B cell (primary cell): ENCODE measurements around the gene GRID1. TPM values are rescaled to one million over a fixed set of nuclear protein-coding genes. Genes with fewer than 3 reads are reported as not detected.

ENCODE experiments used
- ATAC-seq: fragments of 200-7000 bp; cut with Tn5 transposase; one replicate; pipeline ENCODE4 v1.10.0; 2021; ENCODE audit warnings: low read depth, mild to moderate bottlenecking, moderate number of reproducible peaks, moderate library complexity
- CTCF ChIA-PET: fragments of 350-600 bp; sonication (Branson Sonifier 250); formaldehyde crosslinking; loops from one replicate; lab custom pipeline; 2021; ENCODE audit warnings: antibody characterized with exemption, inconsistent platforms; lab: Charles Lee
- POLR2A ChIA-PET: fragments of 350-600 bp; sonication (Branson Sonifier 250); formaldehyde crosslinking; loops from one replicate; lab custom pipeline; 2021; ENCODE audit warnings: antibody characterized with exemption; lab: Charles Lee
- DNase-seq: peaks from one replicate; pipeline ENCODE4 v3.0.0; 2013
- H2AFZ ChIP-seq: 2 replicates; pipeline ENCODE4 v1.6.1; 2012; ENCODE audit warnings: mild to moderate bottlenecking, low read depth, low read length; ENCODE audit not compliant: insufficient read depth, poor library complexity, severe bottlenecking
- H3K27ac ChIP-seq, 2 donors: 1 replicate in 1 of 2; 2 replicates in 1 of 2; pipeline ENCODE4 v1.5.1; 2012 to 2013; ENCODE audit warnings: low read length in 2 of 2, mild to moderate bottlenecking in 2 of 2, moderate library complexity in 1 of 2
- H3K27me3 ChIP-seq, 4 experiments: fragments of 200-600 bp in 1 of 4; sonication (generic) in 1 of 4; replicated peaks in 1 of 4; 1 replicate in 2 of 4; 2 replicates in 2 of 4; pipeline versions ENCODE4 v1.6.1 to v1.7.0; 2013 to 2016; ENCODE audit warnings: low read length in 3 of 4, mild to moderate bottlenecking in 2 of 4, mixed read lengths in 1 of 4, moderate library complexity in 1 of 4; ENCODE audit not compliant: insufficient read depth in 4 of 4, control insufficient read depth in 3 of 4; ENCODE audit errors: control extremely low read depth in 1 of 4
- H3K36me3 ChIP-seq, 2 experiments: replicated peaks in 1 of 2; 1 replicate in 1 of 2; 2 replicates in 1 of 2; pipeline versions ENCODE4 v1.6.1 to v1.7.1; 2013; ENCODE audit warnings: low read length in 1 of 2; ENCODE audit not compliant: insufficient read depth in 2 of 2, control insufficient read depth in 1 of 2; ENCODE audit errors: control extremely low read depth in 1 of 2, extremely low read depth in 1 of 2
- H3K4me1 ChIP-seq, 2 donors: fragments of 200-600 bp in 1 of 2; sonication (generic) in 1 of 2; 1 replicate in 1 of 2; 2 replicates in 1 of 2; pipeline versions ENCODE4 v1.5.1 to v1.6.1; 2013 to 2017; ENCODE audit warnings: low read length in 2 of 2; ENCODE audit not compliant: control insufficient read depth in 2 of 2, insufficient read depth in 2 of 2
- H3K4me2 ChIP-seq: replicated peaks from 2 replicates; pipeline ENCODE3; 2012; ENCODE audit warnings: mild to moderate bottlenecking, low read depth, low read length; ENCODE audit not compliant: poor library complexity, severe bottlenecking
- H3K4me3 ChIP-seq, 5 experiments: fragments of 200-600 bp in 1 of 5; sonication (generic) in 1 of 5; 1 replicate in 3 of 5; 2 replicates in 2 of 5; pipeline versions ENCODE4 v1.5.1 to v1.7.0; 2011 to 2016; ENCODE audit warnings: low read length in 4 of 5, mild to moderate bottlenecking in 4 of 5, low read depth in 2 of 5, control low read depth in 1 of 5, moderate library complexity in 1 of 5; ENCODE audit not compliant: insufficient read depth in 1 of 5; ENCODE audit errors: control extremely low read depth in 1 of 5, extremely low read depth in 1 of 5
- H3K79me2 ChIP-seq: fragments of 200-600 bp; sonication (generic); one replicate; pipeline ENCODE4 v1.6.0; 2016; ENCODE audit warnings: low read length; ENCODE audit not compliant: control insufficient read depth, insufficient read depth
- H3K9ac ChIP-seq: fragments of 200-600 bp; sonication (generic); 2 replicates; pipeline ENCODE4 v1.6.1; 2017; ENCODE audit warnings: mild to moderate bottlenecking, low read length, moderate library complexity
- H3K9me3 ChIP-seq, 3 donors: one replicate each; pipeline versions ENCODE4 v1.6.1 to v1.7.1; 2013; ENCODE audit warnings: low read length in 2 of 3; ENCODE audit not compliant: control insufficient read depth in 2 of 3, insufficient read depth in 1 of 3; ENCODE audit errors: control extremely low read depth in 1 of 3
- H4K20me1 ChIP-seq: 2 replicates; pipeline ENCODE4 v1.6.0; 2012; ENCODE audit warnings: mild to moderate bottlenecking, low read length; ENCODE audit not compliant: insufficient read depth, control insufficient read depth, poor library complexity, severe bottlenecking
- H3K27ac Mint-ChIP-seq: one replicate; pipeline ENCODE4 v1.8.0; 2021; ENCODE audit warnings: mixed read lengths
- H3K27me3 Mint-ChIP-seq: one replicate; pipeline ENCODE4 v1.8.0; 2021; ENCODE audit warnings: mixed read lengths
- H3K4me1 Mint-ChIP-seq: one replicate; pipeline ENCODE4 v1.8.0; 2021; ENCODE audit warnings: mixed read lengths
- H3K4me3 Mint-ChIP-seq: one replicate; pipeline ENCODE4 v1.8.0; 2021; ENCODE audit warnings: mixed read lengths
- H3K9me3 Mint-ChIP-seq: one replicate; pipeline ENCODE4 v1.8.0; 2022; ENCODE audit warnings: mixed read lengths; ENCODE audit not compliant: insufficient read depth
- CTCF ChIP-seq: fragments of 200-600 bp; IDR thresholded peaks from one replicate; pipeline ENCODE4 v1.8.0; 2022; ENCODE audit warnings: antibody characterized with exemption, mild to moderate bottlenecking
- EZH2 ChIP-seq: IDR thresholded peaks from 2 replicates; pipeline ENCODE4 v1.6.1; 2012; ENCODE audit warnings: borderline replicate concordance, low read depth, mild to moderate bottlenecking, moderate library complexity, low read length; ENCODE audit not compliant: insufficient read depth, poor library complexity, severe bottlenecking
- WGBS: methylation state at CpG from one replicate; pipeline ENCODE4 v1.1.5; 2013; ENCODE audit warnings: missing lambda C conversion rate; ENCODE audit not compliant: insufficient coverage; 5-methylcytosine and 5-hydroxymethylcytosine counted together
- intact Hi-C: fragments of 100-400 bp; cut with micrococcal nuclease; formaldehyde crosslinking; loops from one replicate; pipeline ENCODE4 v1.10.0; 2022
- polyA plus RNA-seq: library from polyadenylated mRNA; depleted of rRNA; stranded (reverse); fragments of >200 nt; gene quantifications from 2 replicates; pipeline ENCODE4 v1.2.3, GENCODE V29; 2012
- total RNA-seq, 2 donors: library from RNA; stranded (reverse); fragments of 120-200 nt in 1 of 2; gene quantifications; 1 replicate in 1 of 2; 2 replicates in 1 of 2; pipeline versions ENCODE4 v1.2.3 to v1.2.4, GENCODE V29; 2013 to 2022

The GRID1 gene
- total and polyA plus RNA-seq, 2 donors (not counting 1 experiment from before 2014, with no cell fraction given) = not detected

GRCh38 chr10:85679710-85680109, 686.9 kb downstream of the GRID1 start:
- Mint-ChIP-seq H3K9me3 (no peaks in the 10 kb centered on the region), H3K27ac (no peak overlapping the region), H3K4me1 (no peaks in the 10 kb centered on the region), H3K27me3 (no peaks in the 10 kb centered on the region), H3K4me3 (no peak overlapping the region)
- TF ChIP-seq CTCF = no peak
- TF ChIP-seq EZH2 = no peak
- Histone ChIP-seq H4K20me1 (no peaks in the 10 kb centered on the region), H3K9me3 (peaks cover 0 to 5% (median 0%) of the 10 kb centered on the region in 3 donors), H3K9ac (no peak overlapping the region), H3K4me3 (no peak overlapping the region), H3K27me3 (no peaks in the 10 kb centered on the region), H3K4me1 (no peaks in the 10 kb centered on the region), H3K36me3 (no peaks in the 10 kb centered on the region), H3K79me2 (no peaks in the 10 kb centered on the region), H3K27ac (no peak overlapping the region), H3K4me2 (no peak overlapping the region), H2AFZ (no peak overlapping the region)
- 60% methylated on average over 3 of the region's 4 CpGs for WGBS
- POLR2A ChIA-PET = no interaction called here
- DNase-seq = no peak
- CTCF ChIA-PET = no interaction called here
- ATAC-seq = no peak
- intact Hi-C loops = no loop called here

GRCh38 chr10:85679061-85679460, 687.5 kb downstream of the GRID1 start:
- H3K36me3 ChIP-seq = no peaks in the 10 kb centered on the region
- CTCF ChIA-PET = no interaction called here
- POLR2A ChIA-PET = no interaction called here
- no peaks in the 10 kb centered on the region for H3K9me3 Mint-ChIP-seq
- no peaks in the 10 kb centered on the region for H3K79me2 ChIP-seq
- no peak for TF ChIP-seq CTCF
- no peak for TF ChIP-seq EZH2
- no peak overlapping the region for H2AFZ ChIP-seq
- peaks cover 0 to 5% (median 0%) of the 10 kb centered on the region in 3 donors for H3K9me3 ChIP-seq
- no peaks in the 10 kb centered on the region for H3K4me1 Mint-ChIP-seq
- intact Hi-C loops = no loop called here
- ATAC-seq (no peak), DNase-seq (no peak)
- no peak overlapping the region for H3K4me3 ChIP-seq
- H3K27ac ChIP-seq = no peak overlapping the region
- H3K27me3 ChIP-seq = no peaks in the 10 kb centered on the region
- H4K20me1 ChIP-seq = no peaks in the 10 kb centered on the region
- H3K4me3 Mint-ChIP-seq = no peak overlapping the region
- no peak overlapping the region for H3K4me2 ChIP-seq
- no peak overlapping the region for H3K27ac Mint-ChIP-seq
- H3K9ac ChIP-seq = no peak overlapping the region
- H3K27me3 Mint-ChIP-seq = no peaks in the 10 kb centered on the region
- no CpG with 5 or more reads among the region's 2 CpGs for WGBS
- no peaks in the 10 kb centered on the region for H3K4me1 ChIP-seq
